Heart right ventricle (tissue), 16 donors: Measurements from ENCODE around the gene SLC12A3. TPM values are rescaled to one million over a fixed set of nuclear protein-coding genes. Genes with fewer than 3 reads are reported as not detected.

Experiments used
- ATAC-seq, 8 donors: fragments of 200-7000 bp; cut with Tn5 transposase; one replicate each; pipeline ENCODE4 v1.9.1; 2020; ENCODE audit warnings: mild to moderate bottlenecking in 8 of 8, moderate library complexity in 8 of 8, moderate number of reproducible peaks in 1 of 8
- DNase-seq, 2 donors: peaks; one replicate each; pipeline ENCODE4 v3.0.0-alpha.2; 2020
- H3K27ac ChIP-seq, 10 donors: fragments of 200-600 bp; sonication (generic) in 2 of 10; one replicate each; pipeline versions ENCODE4 v1.5.0 to v1.8.0; 2020 to 2022; ENCODE audit warnings: mild to moderate bottlenecking in 3 of 10
- H3K27me3 ChIP-seq, 7 donors: fragments of 200-600 bp; one replicate each; pipeline ENCODE4 v1.8.0; 2021 to 2022; ENCODE audit warnings: mild to moderate bottlenecking in 2 of 7
- H3K36me3 ChIP-seq, 9 donors: fragments of 200-600 bp; sonication (generic) in 1 of 9; one replicate each; pipeline versions ENCODE4 v1.5.0 to v1.8.0; 2020 to 2022; ENCODE audit warnings: mild to moderate bottlenecking in 2 of 9
- H3K4me1 ChIP-seq, 9 donors: fragments of 200-600 bp; sonication (generic) in 1 of 9; one replicate each; pipeline versions ENCODE4 v1.5.0 to v1.8.0; 2020 to 2022; ENCODE audit warnings: mild to moderate bottlenecking in 4 of 9
- H3K4me3 ChIP-seq, 10 donors: fragments of 200-600 bp; sonication (generic) in 2 of 10; one replicate each; pipeline versions ENCODE4 v1.5.0 to v1.8.0; 2020 to 2022; ENCODE audit warnings: mild to moderate bottlenecking in 7 of 10, moderate library complexity in 2 of 10
- H3K9me3 ChIP-seq, 11 donors: fragments of 200-600 bp in 10 of 11; sonication (generic) in 2 of 11; one replicate each; pipeline versions ENCODE4 v1.5.0 to v1.8.0; 2013 to 2022; ENCODE audit warnings: mild to moderate bottlenecking in 2 of 11, control low read depth in 1 of 11, moderate library complexity in 1 of 11
- CTCF ChIP-seq, 9 donors: fragments of 200-600 bp; sonication (generic) in 2 of 9; IDR thresholded peaks; one replicate each; pipeline versions ENCODE4 v1.5.0 to v1.8.0; 2021 to 2022; ENCODE audit warnings: antibody characterized with exemption in 9 of 9, mild to moderate bottlenecking in 5 of 9, moderate library complexity in 1 of 9
- WGBS, 2 donors: extraction: QIAGEN DNeasy Blood & Tissue Kit; methylation state at CpG; one replicate each; pipeline ENCODE4 v1.1.7; 2013; ENCODE audit warnings: inconsistent platforms in 1 of 2; 5-methylcytosine and 5-hydroxymethylcytosine counted together
- intact Hi-C, 10 donors: fragments of 100-400 bp; cut with DNase I; formaldehyde crosslinking; loops; one replicate each; pipeline versions ENCODE4 v1.11.1 to v1.14.2; 2022
- polyA plus RNA-seq, 2 donors: library from polyadenylated mRNA; stranded (reverse); fragments of 200-250 nt; gene quantifications; one replicate each; pipeline ENCODE4 v1.2.3, GENCODE V29; 2013
- total RNA-seq, 10 donors: library from RNA; stranded (reverse); fragmentation: NEBNext Ultra II Directional in 3 of 10; extraction: Animal tissue kit (Norgen Biotek cat#: 25700) in 3 of 10; gene quantifications; one replicate each; pipeline versions ENCODE4 v1.2.1 to v1.2.4, GENCODE V29; 2021 to 2023
- donor health status: Arrhythmogenic right ventricular cardiomyopathy.
- donor health status: ischemic (EF 13 %, LVEDD 7.1; RV severe dilation, severe dysfunction).
- donor health status: healthy with polysubstance abuse.
- donor health status: DM: no; HTN: yes; CAD: no.
- donor health status: DM: no; HTN: no; CAD: no.
- donor health status: ischemic (EF 25% LVEDD 6.9; RV normal size, moderate dysfunction).
- donor health status: ischemic (EF 25% LVEDD 5.7; RV mildly dilated, moderate dysfunction).
- donor health status: healthy.
- donor health status: DM: yes; HTN: yes; CAD: no.
- donor health status: Ischemic cardiomyopathy.
- donor health status: ischemic (EF 35%, LVEDD 5.7; RV mildly dilated, moderate dysfunction).
- donor health status: nonischemic (EF 11% LVEDD 7.7; RV severe dilation, severe dysfunction).
- donor health status: DM: yes; HTN: yes; CAD: no.
- donor health status: PGD.
- donor health status: ischemic (EF 29% LVEDD 5.4; RV normal size, mild dysfunction).
- donor health status: nonischemic (EF 23%, LVEDD 6.1; RV moderate dilation, normal function).

SLC12A3 gene
- total and polyA plus RNA-seq, 12 donors, result not detected

GRCh38 chr16:56898847-56899246, 33.8 kb downstream of the SLC12A3 start:
- Histone ChIP-seq H3K36me3 (no peaks in the 10 kb centered on the region), H3K27me3 (no peaks in the 10 kb centered on the region), H3K9me3 (no peaks in the 10 kb centered on the region), H3K4me3 (no peak overlapping the region), H3K27ac (no peak overlapping the region), H3K4me1 (no peaks in the 10 kb centered on the region)
- WGBS, 2 donors, result 91 to 93% methylated on average over 8 of the region's 8 CpGs
- intact Hi-C loops, result no loop called here
- ATAC-seq (no peak), DNase-seq (no peak)
- TF ChIP-seq CTCF (IDR thresholded peaks at IDR 0.05), result no peak

- H3K36me3 ChIP-seq, result no peaks in the 10 kb centered on the region
- intact Hi-C loops, result loop anchor here in 1 of 10 donors (5.0 kb wide), 1 partner anchor 52 kb away; no protein-coding TSS in a partner anchor
- peaks cover 0 to 6% (median 0%) of the 10 kb centered on the region in 11 donors for H3K9me3 ChIP-seq
- WGBS, 2 donors, result 89 to 97% methylated on average over 2 of the region's 2 CpGs
- ATAC-seq, result no peak
- no peak for TF ChIP-seq CTCF (IDR thresholded peaks at IDR 0.05)
- H3K27ac ChIP-seq, result no peak overlapping the region
- no peak overlapping the region for H3K4me3 ChIP-seq
- no peaks in the 10 kb centered on the region for H3K27me3 ChIP-seq
- no peak for DNase-seq
- H3K4me1 ChIP-seq, result no peaks in the 10 kb centered on the region
Measured at GRCh38 chr16:56903866-56904265, 38.9 kb downstream of the SLC12A3 start.

GRCh38 chr16:56907401-56907800, 42.4 kb downstream of the SLC12A3 start:
- peaks cover 4 to 34% (median 20%) of the 10 kb centered on the region in 9 donors for H3K4me1 ChIP-seq
- no peak for TF ChIP-seq CTCF (IDR thresholded peaks at IDR 0.05)
- no peaks in the 10 kb centered on the region for H3K27me3 ChIP-seq
- no peaks in the 10 kb centered on the region for H3K36me3 ChIP-seq
- ATAC-seq (no peak), DNase-seq (no peak)
- WGBS, 2 donors, result 96 to 98% methylated on average over 3 of the region's 3 CpGs
- intact Hi-C loops, result no loop called here
- peaks cover 0 to 6% (median 0%) of the 10 kb centered on the region in 11 donors for H3K9me3 ChIP-seq
- no peak overlapping the region for H3K4me3 ChIP-seq
- no peak overlapping the region for H3K27ac ChIP-seq

GRCh38 chr16:56909527-56909979, 44.5 kb downstream of the SLC12A3 start:
- no peak for TF ChIP-seq CTCF (IDR thresholded peaks at IDR 0.05)
- Histone ChIP-seq H3K9me3 (peaks cover 0 to 6% (median 0%) of the 10 kb centered on the region in 11 donors), H3K27me3 (no peaks in the 10 kb centered on the region), H3K4me3 (no peak overlapping the region), H3K36me3 (no peaks in the 10 kb centered on the region), H3K4me1 (peaks cover 4 to 49% (median 26%) of the 10 kb centered on the region in 9 donors), H3K27ac (peak overlapping the region in 5 of 10 donors; percentile 34 to 85 (median 62))
- WGBS, 2 donors, result 67 to 73% methylated on average over 7 of the region's 7 CpGs
- ATAC-seq, result no peak
- DNase-seq, result no peak
- intact Hi-C loops, result no loop called here
